Ovary (tissue), 3 donors: ENCODE results near the gene DOC2B.

Source experiments
- CTCF ChIP-seq, 3 donors: fragments of 450-650 bp in 2 of 3; fragments of 200-600 bp in 1 of 3; IDR thresholded peaks; one replicate each; pipeline versions ENCODE4 v1.5.1 to v1.8.0; 2016 to 2022; ENCODE audit warnings: antibody characterized with exemption in 3 of 3, mild to moderate bottlenecking in 1 of 3
- EP300 ChIP-seq: sonication (generic); formaldehyde crosslinking; IDR thresholded peaks from one replicate; pipeline ENCODE4 v1.6.1; 2017; ENCODE audit warnings: antibody characterized with exemption
- POLR2A ChIP-seq: fragments of 450-650 bp; IDR thresholded peaks from one replicate; pipeline ENCODE4 v1.6.1; 2017; ENCODE audit warnings: antibody characterized with exemption, mild to moderate bottlenecking, moderate library complexity
- donor health status: DM: no; HTN: no; CAD: no.

GRCh38 chr17:146983-147761 is 34.3 kb downstream of the DOC2B start:
- TF ChIP-seq CTCF (IDR thresholded peaks at IDR 0.05) (no peak), POLR2A (no peak), EP300 (no peak)
